ENCODE measurements around the gene MED9.

GRCh38 chr17:17532991-17533390 is 56.2 kb downstream of the MED9 start:
- no peak for TF ChIP-seq POLR2A (IDR thresholded peaks at IDR 0.05; ENCODE audit: low read depth, low read length)
- no peak for TF ChIP-seq POLR2AphosphoS5 (IDR thresholded peaks at IDR 0.05; ENCODE audit: low read depth, low read length)
- TF ChIP-seq TAF1 (IDR thresholded peaks at IDR 0.05; ENCODE audit: low read depth, low read length) = no peak
- peak; percentile 45 for TF ChIP-seq SPI1 (IDR thresholded peaks at IDR 0.05; ENCODE audit: low read depth, low read length)
- TF ChIP-seq POU2F2 (IDR thresholded peaks at IDR 0.05; ENCODE audit: low read depth, low read length) = no peak
- TF ChIP-seq PAX5 (IDR thresholded peaks at IDR 0.05; ENCODE audit: insufficient read depth, low read length, severe bottlenecking) = no peak
